ENCODE results near the gene APEX1. TPM values are rescaled to one million over a fixed set of nuclear protein-coding genes. Genes with fewer than 3 reads are reported as not detected.

APEX1 gene
- total and polyA plus RNA-seq, 2 of the 8 experiments (the other 6 are each of a cell fraction or from before 2014, with no cell fraction given), result 384 to 700 TPM

DNA sequence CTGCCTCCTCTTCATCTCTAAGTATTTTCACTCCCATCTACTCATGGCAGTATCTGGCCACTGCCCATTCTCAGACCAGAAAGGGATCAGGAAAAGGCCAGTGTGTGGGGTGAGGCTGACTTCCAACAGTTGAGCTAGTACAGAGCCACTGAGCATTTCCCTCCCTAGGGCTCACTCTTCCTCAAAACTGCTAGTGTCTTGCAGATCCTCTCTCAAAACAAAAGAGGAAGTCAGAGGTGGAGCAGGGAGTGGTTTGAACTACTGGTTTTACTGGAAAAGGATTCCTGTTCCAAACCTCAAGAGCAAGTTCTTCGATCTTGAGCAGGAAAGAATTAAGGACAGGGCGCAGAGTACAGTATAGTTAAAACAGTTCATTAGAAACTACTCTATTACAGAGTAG is 38.6 kb downstream of the APEX1 start (continued):
- TF ChIP-seq, protein P1, sequence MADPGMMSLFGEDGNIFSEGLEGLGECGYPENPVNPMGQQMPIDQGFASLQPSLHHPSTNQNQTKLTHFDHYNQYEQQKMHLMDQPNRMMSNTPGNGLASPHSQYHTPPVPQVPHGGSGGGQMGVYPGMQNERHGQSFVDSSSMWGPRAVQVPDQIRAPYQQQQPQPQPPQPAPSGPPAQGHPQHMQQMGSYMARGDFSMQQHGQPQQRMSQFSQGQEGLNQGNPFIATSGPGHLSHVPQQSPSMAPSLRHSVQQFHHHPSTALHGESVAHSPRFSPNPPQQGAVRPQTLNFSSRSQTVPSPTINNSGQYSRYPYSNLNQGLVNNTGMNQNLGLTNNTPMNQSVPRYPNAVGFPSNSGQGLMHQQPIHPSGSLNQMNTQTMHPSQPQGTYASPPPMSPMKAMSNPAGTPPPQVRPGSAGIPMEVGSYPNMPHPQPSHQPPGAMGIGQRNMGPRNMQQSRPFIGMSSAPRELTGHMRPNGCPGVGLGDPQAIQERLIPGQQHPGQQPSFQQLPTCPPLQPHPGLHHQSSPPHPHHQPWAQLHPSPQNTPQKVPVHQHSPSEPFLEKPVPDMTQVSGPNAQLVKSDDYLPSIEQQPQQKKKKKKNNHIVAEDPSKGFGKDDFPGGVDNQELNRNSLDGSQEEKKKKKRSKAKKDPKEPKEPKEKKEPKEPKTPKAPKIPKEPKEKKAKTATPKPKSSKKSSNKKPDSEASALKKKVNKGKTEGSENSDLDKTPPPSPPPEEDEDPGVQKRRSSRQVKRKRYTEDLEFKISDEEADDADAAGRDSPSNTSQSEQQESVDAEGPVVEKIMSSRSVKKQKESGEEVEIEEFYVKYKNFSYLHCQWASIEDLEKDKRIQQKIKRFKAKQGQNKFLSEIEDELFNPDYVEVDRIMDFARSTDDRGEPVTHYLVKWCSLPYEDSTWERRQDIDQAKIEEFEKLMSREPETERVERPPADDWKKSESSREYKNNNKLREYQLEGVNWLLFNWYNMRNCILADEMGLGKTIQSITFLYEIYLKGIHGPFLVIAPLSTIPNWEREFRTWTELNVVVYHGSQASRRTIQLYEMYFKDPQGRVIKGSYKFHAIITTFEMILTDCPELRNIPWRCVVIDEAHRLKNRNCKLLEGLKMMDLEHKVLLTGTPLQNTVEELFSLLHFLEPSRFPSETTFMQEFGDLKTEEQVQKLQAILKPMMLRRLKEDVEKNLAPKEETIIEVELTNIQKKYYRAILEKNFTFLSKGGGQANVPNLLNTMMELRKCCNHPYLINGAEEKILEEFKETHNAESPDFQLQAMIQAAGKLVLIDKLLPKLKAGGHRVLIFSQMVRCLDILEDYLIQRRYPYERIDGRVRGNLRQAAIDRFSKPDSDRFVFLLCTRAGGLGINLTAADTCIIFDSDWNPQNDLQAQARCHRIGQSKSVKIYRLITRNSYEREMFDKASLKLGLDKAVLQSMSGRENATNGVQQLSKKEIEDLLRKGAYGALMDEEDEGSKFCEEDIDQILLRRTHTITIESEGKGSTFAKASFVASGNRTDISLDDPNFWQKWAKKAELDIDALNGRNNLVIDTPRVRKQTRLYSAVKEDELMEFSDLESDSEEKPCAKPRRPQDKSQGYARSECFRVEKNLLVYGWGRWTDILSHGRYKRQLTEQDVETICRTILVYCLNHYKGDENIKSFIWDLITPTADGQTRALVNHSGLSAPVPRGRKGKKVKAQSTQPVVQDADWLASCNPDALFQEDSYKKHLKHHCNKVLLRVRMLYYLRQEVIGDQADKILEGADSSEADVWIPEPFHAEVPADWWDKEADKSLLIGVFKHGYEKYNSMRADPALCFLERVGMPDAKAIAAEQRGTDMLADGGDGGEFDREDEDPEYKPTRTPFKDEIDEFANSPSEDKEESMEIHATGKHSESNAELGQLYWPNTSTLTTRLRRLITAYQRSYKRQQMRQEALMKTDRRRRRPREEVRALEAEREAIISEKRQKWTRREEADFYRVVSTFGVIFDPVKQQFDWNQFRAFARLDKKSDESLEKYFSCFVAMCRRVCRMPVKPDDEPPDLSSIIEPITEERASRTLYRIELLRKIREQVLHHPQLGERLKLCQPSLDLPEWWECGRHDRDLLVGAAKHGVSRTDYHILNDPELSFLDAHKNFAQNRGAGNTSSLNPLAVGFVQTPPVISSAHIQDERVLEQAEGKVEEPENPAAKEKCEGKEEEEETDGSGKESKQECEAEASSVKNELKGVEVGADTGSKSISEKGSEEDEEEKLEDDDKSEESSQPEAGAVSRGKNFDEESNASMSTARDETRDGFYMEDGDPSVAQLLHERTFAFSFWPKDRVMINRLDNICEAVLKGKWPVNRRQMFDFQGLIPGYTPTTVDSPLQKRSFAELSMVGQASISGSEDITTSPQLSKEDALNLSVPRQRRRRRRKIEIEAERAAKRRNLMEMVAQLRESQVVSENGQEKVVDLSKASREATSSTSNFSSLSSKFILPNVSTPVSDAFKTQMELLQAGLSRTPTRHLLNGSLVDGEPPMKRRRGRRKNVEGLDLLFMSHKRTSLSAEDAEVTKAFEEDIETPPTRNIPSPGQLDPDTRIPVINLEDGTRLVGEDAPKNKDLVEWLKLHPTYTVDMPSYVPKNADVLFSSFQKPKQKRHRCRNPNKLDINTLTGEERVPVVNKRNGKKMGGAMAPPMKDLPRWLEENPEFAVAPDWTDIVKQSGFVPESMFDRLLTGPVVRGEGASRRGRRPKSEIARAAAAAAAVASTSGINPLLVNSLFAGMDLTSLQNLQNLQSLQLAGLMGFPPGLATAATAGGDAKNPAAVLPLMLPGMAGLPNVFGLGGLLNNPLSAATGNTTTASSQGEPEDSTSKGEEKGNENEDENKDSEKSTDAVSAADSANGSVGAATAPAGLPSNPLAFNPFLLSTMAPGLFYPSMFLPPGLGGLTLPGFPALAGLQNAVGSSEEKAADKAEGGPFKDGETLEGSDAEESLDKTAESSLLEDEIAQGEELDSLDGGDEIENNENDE (IDR thresholded peaks at IDR 0.05; ENCODE audit: insufficient replicate concordance, low read length), result no peak
- TF ChIP-seq YY1 (IDR thresholded peaks at IDR 0.05; ENCODE audit: low read depth, low read length), result no peak
- no peak for TF ChIP-seq SIRT6 (IDR thresholded peaks at IDR 0.05; ENCODE audit: low read length)
- no peak for TF ChIP-seq POLR2AphosphoS5 (IDR thresholded peaks at IDR 0.05; ENCODE audit: low read depth, low read length)
- no peak for TF ChIP-seq E2F6 (IDR thresholded peaks at IDR 0.05)
- TF ChIP-seq BRCA1 (IDR thresholded peaks at IDR 0.05; ENCODE audit: low read depth, low read length), result no peak
- no peak for TF ChIP-seq PHF8 (conservative IDR thresholded peaks at IDR 0.05; ENCODE audit: low read depth, low read length)
- TF ChIP-seq SP4 (IDR thresholded peaks at IDR 0.05; ENCODE audit: low read length), result no peak
- TF ChIP-seq NANOG (IDR thresholded peaks at IDR 0.05; ENCODE audit: insufficient read depth, low read depth, low read length, poor library complexity, severe bottlenecking), result no peak
- no peak for TF ChIP-seq ASH2L (IDR thresholded peaks at IDR 0.05; ENCODE audit: low read length)
